GM12875 (cell line): ENCODE measurements around the gene PTCH1.

Source experiments
- H3K4me3 ChIP-seq: one replicate; pipeline ENCODE4 v1.5.1; 2011; ENCODE audit warnings: low read depth, low read length, control low read depth
- TF ChIP-seq, protein P1 (sequence below): IDR thresholded peaks from 2 replicates; pipeline ENCODE4 v1.5.1; 2011; ENCODE audit warnings: low read depth, mild to moderate bottlenecking, control low read depth, inconsistent platforms, low read length, moderate library complexity, borderline replicate concordance; ENCODE audit not compliant: insufficient read depth

The PTCH1 gene

DNA sequence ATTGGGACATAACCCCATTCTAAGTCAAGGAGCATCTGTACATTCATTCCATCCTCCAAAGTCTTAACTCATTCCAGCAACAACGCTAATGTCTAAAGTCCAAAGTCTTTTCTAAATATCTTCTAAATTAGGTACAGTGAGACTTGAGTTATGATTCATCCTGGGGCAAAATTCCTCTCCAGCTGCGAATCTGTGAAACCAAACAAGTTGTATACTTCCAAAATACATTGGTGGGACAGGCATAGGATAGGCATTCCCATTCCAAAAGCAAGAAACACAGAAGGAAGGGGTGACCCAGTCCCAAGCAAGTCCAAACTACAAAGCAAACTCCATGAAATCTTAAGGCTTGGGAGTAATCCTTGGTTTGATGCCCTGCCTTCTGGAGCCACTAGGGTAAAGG, 101.6 kb downstream of the PTCH1 start:
- no peak overlapping the region for H3K4me3 ChIP-seq
- TF ChIP-seq, protein P1, sequence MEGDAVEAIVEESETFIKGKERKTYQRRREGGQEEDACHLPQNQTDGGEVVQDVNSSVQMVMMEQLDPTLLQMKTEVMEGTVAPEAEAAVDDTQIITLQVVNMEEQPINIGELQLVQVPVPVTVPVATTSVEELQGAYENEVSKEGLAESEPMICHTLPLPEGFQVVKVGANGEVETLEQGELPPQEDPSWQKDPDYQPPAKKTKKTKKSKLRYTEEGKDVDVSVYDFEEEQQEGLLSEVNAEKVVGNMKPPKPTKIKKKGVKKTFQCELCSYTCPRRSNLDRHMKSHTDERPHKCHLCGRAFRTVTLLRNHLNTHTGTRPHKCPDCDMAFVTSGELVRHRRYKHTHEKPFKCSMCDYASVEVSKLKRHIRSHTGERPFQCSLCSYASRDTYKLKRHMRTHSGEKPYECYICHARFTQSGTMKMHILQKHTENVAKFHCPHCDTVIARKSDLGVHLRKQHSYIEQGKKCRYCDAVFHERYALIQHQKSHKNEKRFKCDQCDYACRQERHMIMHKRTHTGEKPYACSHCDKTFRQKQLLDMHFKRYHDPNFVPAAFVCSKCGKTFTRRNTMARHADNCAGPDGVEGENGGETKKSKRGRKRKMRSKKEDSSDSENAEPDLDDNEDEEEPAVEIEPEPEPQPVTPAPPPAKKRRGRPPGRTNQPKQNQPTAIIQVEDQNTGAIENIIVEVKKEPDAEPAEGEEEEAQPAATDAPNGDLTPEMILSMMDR, result no peak

DNA sequence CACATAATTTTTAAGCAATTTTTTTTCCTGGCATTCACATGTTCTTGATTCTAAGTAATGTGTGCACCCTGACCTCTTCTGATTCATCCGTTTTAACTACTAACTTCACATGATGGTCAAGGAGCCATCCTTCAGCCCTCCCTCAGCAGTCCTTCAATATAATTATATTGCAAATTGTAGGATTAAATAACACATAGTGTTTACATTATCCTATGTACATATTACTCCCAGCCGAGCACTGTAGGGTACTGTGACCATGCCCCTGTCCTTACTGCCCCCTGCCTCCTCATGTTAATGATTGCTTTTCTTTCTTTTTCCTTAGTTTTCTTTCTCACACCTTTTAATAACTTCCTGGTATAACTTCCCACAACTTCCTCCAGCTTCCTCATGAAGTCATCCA, 103.0 kb downstream of the PTCH1 start:
- TF ChIP-seq, protein P1, result no peak
- H3K4me3 ChIP-seq, result no peak overlapping the region

DNA sequence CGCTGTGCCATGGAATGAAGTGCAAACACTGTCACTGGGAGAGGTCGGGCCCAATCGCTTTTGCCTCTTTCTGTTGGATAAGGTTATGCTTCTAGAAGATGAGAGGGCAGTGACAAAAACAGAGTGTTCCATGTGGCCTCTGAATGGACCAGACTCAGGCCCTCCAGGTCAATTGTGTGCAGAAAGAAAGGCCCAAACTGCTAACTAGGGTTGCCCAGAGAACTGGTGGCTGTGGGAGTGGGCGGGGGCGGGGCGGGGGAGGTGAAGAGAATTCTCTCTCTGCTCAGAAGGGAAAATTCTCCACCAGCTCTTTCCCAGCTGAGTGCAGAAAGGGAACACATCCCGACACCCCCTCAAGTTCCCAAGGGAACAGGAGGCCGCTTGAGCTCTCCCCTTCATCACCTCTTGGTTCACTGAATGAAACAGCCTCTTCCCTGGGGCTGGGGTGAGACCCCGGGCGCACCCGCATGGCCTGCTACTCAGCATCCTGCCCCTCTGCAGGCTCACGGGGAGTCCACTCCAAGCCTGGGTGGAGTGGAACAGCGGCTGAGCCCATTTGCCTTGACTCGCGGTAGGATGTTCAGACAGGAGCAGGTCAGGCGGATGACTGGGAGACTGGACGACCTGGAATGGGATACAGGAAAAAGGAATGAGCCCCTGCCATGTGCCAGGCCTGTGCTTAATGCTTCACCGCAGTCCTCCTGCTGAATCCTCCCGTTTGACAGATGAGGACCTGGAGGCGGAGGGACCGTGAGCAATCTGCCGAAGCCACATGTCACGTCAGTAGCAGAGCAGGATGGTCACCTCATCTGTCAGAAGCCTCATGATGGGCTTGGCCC, 105.5 kb downstream of the PTCH1 start:
- no peak overlapping the region for H3K4me3 ChIP-seq
- TF ChIP-seq, protein P1, result no peak

DNA sequence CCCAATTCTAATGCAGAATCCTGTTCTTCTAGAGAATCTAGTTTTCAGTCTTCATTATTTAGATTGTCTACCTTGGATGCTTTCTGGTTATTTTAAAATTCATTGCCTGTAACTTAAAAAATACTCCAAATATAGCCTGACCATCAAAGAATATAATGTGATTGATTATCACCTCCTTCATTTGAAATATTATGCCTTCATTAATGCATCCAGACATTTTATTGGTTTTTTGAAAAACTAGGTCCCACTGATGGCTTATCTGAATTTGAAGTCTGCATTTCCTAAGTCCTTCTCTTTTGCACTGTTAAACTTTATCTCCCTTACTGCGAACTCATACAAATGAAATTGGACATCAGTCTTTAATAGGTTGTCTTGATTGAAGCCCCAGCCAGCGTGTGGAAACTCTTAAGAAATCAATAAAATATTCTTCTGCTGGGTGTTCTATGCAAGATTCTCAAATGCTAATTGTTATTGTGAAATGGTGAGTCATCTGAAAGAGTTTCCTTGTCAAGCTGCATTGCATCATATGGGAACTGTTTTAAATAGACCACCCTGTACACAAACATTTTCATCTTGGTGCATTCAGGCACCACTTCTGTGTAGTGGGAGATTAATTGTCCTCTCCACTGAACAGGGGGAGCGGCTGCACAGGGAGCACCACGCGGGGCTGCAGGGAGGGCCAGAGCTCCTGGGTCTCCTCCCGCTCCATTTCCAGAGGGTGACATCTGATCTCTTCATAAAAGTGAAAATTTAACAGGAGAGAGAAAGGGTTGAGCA, 106.9 kb downstream of the PTCH1 start:
- no peak overlapping the region for H3K4me3 ChIP-seq
- TF ChIP-seq, protein P1, result no peak

- H3K4me3 ChIP-seq, result no peak overlapping the region
- TF ChIP-seq, protein P1, result no peak
Measured at GRCh38 chr9:95407524-95407923, 109.2 kb downstream of the PTCH1 start.

- H3K4me3 ChIP-seq, result no peak overlapping the region
- TF ChIP-seq, protein P1, result no peak
Measured at GRCh38 chr9:95406121-95406520, 110.7 kb downstream of the PTCH1 start.

DNA sequence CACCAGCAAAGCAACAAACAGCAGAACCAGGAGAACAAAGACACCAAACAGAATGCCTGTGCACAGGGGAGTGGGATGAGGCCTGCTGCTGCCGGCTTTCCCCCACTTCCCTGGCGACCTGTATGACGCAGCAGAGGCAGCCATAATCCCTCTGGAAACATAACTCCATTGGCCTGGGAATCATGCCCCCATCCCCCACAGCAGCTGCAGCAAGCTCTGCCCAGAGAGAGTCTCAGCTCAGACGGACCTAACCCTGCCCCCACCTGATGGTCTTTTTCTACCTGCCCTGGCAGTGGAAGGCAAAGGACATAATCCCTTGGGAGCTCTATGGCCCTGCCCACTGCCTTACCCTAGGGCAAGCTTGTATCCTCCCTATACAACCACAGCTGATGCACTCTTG, 117.5 kb downstream of the PTCH1 start:
- H3K4me3 ChIP-seq, result no peak overlapping the region

More for the DNA sequence above, 117.5 kb downstream of the PTCH1 start:
- TF ChIP-seq, protein P1, result no peak
